Left colon (tissue), 2 donors: ENCODE results near the gene KLLN. TPM values are rescaled to one million over a fixed set of nuclear protein-coding genes. Genes with fewer than 3 reads are reported as not detected.
"Not testable (repeated sequence)": the region's sequence is repeated elsewhere in the genome, so short reads cannot be mapped to it uniquely, and the experiment has no call there.

Experiments used
- ATAC-seq: fragments of 200-7000 bp; cut with Tn5 transposase; one replicate; pipeline ENCODE4 v1.9.1; 2020; ENCODE audit warnings: mild to moderate bottlenecking, moderate library complexity
- DNase-seq, 2 donors: peaks; one replicate each; pipeline ENCODE4 v3.0.0-alpha.2; 2020
- intact Hi-C, 2 donors: fragments of 100-400 bp; cut with DNase I in 1 of 2; cut with micrococcal nuclease in 1 of 2; formaldehyde crosslinking; loops; one replicate each; pipeline versions ENCODE4 v1.11.2 to v1.14.0; 2022; cut with DNase I, micrococcal nuclease
- total RNA-seq, 2 donors: library from RNA; stranded (reverse); fragmentation: NEBNext Ultra II Directional; extraction: Animal tissue kit (Norgen Biotek cat#: 25700); gene quantifications; one replicate each; pipeline ENCODE4 v1.2.1, GENCODE V29; 2021
- donor health status: DM: no; HTN: no; CAD: no.
- donor health status: DM: yes; HTN: yes; CAD: no.

KLLN gene
- total RNA-seq, 2 donors from 2014 or later = 1.3 to 1.4 TPM

- ATAC-seq, DNase-seq, intact Hi-C loops: not testable (repeated sequence)
Observed at GRCh38 chr10:87846711-87847110, 16.6 kb downstream of the KLLN start.

- intact Hi-C loops = no loop called here
- ATAC-seq = no peak
- DNase-seq = no peak
Observed at GRCh38 chr10:87846023-87846422, 17.3 kb downstream of the KLLN start.

- ATAC-seq (no peak), DNase-seq (no peak)
- intact Hi-C loops = no loop called here
Observed at GRCh38 chr10:87845624-87845998, 17.7 kb downstream of the KLLN start.

DNA sequence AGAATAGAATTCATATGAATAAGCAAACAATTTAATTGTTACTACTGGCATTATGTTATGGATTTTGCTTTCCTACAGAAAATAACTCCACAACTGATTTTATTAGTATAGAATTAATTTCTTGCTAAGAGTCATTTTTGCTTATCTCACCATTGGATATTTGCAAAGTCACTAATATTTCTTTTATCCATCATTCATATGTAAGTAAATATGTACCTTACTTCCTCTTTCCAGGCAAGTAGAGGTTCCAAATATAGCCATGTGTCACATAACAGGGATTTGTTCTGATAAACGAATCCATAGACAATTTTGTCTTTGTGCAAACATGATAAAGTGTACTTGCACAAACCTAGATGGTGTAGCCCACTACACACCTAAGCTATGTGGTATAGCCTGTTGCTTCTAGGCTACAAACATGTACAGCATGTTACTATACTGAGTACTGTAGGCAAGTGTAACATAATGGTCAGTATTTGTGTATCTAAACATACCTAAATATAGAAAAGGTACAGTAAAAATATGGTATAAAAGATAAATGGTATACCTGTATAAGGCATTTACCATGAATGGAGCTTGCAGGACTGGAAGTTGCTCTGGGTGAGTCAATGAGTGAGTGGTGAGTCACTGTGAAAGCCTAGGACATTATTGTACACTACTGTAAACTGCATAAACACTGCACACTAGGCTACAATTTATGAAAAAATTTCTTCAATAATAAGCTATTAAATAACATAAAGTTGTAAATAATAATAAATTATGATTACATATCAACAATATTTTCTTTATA is 18.3 kb downstream of the KLLN start:
- intact Hi-C loops = no loop called here
- ATAC-seq (peak; percentile 21), DNase-seq (no peak)

DNA sequence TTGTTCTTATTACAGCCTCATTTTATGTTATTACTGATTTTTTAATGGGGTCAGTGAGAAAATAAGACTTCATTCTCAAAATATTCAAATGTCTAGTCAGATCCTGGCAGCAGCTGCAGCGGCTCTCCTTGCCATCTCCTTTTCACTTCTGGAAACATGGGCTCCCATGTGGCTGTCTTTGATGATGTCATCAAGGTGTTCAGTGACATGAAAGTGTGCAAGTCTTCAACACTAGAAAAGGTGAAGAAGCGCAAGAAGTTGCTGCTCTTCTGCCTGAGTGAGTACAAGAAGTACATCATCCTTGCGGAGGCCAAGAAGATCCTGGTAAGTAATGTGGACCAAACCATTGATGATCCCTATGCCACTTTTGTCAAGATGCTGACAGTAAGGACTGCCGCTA is 19.6 kb downstream of the KLLN start:
- intact Hi-C loops = no loop called here
- ATAC-seq = no peak
- DNase-seq = no peak

- intact Hi-C loops = no loop called here
- DNase-seq (no peak), ATAC-seq (peak; percentile 35)
Observed at GRCh38 chr10:87842776-87843497, 20.4 kb downstream of the KLLN start.

DNA sequence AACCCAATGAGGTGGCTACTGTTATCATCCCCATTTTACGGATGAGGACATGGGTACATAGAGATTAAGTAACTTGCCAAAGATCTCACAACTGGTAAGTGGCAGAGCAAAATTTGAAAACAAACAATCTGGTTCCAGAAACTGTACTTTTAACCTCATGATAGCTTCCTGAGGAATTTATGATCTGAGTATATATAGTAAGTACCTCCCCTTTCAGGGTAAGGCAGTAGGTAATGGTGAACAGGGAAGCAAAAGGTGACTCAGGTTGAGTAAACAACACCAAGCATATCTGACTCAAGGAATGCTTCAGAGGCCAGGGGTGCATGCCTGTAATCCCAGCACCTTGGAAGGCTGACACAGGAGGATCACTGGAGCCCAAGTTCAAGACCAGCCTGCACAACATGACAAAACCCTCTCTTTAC is 21.1 kb downstream of the KLLN start:
- ATAC-seq (peak; percentile 96), DNase-seq (peak; percentile 36 to 71)
- intact Hi-C loops = no loop called here

- intact Hi-C loops = no loop called here
- DNase-seq (no peak), ATAC-seq (no peak)
Observed at GRCh38 chr10:87841186-87841585, 22.1 kb downstream of the KLLN start.

DNA sequence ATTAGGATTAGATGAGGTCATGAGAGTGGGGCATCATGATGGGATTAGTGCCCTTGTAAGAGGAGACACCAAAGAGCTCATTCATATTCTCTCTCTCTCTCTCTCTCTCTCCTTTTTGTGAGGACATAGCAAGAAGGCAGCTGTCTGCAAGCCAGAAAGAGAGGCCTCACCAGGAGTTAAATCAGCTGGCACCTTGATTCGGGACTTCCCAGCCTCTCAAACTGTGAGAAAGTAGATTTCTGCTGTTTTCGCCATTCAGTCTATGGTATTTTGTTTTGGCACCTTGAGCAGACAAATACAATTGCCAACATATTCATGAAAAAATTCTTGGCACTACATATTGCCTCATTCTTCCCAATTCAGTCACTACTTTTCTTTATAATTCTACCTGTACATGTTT is 24.7 kb downstream of the KLLN start:
- intact Hi-C loops = no loop called here
- ATAC-seq (no peak), DNase-seq (no peak)

- intact Hi-C loops = no loop called here
- DNase-seq (no peak), ATAC-seq (no peak)
Observed at GRCh38 chr10:87837445-87837844, 25.9 kb downstream of the KLLN start.

- DNase-seq (no peak), ATAC-seq (no peak)
- intact Hi-C loops = no loop called here
Observed at GRCh38 chr10:87836098-87836497, 27.2 kb downstream of the KLLN start.

DNA sequence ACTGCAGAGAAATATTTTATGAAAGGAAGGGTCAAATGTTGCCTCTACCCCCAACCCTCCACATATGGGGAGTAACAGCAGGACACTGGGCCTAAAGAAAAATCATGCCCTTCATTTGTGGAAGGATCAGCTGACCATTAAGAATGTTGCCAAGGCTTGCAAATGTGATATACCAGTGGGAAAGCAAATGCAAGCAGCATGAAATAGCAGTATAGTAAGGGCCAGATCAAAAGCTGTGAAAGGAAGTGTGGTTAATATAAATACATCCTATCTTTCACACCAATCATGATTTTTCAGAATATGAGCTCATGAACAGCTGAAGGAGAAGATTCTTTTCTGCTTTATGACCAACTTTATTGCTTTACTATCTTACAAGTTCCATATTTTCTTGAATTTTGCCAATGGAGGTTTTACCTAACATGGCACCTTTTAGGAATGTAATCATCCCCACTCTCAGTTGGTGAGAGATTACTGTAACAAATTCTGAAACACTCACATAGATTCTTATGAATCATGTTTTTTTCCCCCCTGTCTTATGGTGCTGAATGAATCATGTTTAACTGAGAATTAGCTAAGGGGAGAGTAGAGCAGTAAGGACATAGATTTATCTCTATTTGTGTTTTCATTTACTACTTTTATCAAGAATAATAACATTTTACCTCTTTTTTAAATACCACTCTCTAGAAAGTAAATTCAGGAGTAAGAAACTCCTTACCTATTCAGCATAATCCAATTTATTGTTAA is 33.2 kb downstream of the KLLN start:
- DNase-seq (no peak), ATAC-seq (no peak)
- intact Hi-C loops = no loop called here

DNA sequence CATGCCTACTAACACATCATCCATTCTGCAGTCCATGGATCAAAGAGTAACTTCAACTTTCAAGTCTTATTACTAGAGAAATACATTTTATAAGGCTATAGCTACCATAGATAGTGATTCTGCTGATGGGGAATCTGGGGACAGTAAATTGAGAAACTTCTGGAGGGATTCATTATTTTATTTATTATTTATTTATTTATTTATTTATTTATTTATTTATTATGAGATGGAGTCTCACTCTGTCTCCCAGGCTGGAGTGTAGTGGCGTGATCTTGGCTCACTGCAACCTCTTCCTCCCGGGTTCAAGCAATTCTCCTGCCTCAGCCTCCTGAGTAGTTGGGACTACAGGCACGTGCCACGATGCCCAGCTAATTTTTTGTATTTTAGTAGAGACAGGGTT is 34.3 kb downstream of the KLLN start:
- intact Hi-C loops, ATAC-seq, DNase-seq: not testable (repeated sequence)

GRCh38 chr10:87827681-87828080 is 35.7 kb downstream of the KLLN start:
- DNase-seq (no peak), ATAC-seq (no peak)
- intact Hi-C loops = no loop called here

- DNase-seq = no peak
- no peak for ATAC-seq
- intact Hi-C loops = no loop called here
Observed at GRCh38 chr10:87826653-87827052, 36.7 kb downstream of the KLLN start.

DNA sequence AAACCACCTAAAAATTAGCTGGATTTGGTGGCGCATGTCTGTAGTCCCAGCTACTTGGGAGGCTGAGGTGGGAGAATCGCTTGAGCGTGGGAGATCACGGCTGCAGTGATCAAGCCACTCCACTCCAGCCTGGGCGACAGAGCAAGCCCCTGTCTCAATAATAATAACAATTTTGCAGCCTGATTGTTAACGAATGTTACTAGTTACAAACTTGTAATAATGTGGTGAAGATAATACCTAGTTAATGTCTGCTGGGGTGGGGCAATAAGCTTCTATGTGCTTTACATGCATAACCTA is 44.1 kb downstream of the KLLN start:
- intact Hi-C loops = loop anchor here in 1 of 2 donors (5.0 kb wide), 1 partner anchor 43 kb away; the partner anchor contains the start of genes KLLN and PTEN
- ATAC-seq = no peak
- DNase-seq = no peak

DNA sequence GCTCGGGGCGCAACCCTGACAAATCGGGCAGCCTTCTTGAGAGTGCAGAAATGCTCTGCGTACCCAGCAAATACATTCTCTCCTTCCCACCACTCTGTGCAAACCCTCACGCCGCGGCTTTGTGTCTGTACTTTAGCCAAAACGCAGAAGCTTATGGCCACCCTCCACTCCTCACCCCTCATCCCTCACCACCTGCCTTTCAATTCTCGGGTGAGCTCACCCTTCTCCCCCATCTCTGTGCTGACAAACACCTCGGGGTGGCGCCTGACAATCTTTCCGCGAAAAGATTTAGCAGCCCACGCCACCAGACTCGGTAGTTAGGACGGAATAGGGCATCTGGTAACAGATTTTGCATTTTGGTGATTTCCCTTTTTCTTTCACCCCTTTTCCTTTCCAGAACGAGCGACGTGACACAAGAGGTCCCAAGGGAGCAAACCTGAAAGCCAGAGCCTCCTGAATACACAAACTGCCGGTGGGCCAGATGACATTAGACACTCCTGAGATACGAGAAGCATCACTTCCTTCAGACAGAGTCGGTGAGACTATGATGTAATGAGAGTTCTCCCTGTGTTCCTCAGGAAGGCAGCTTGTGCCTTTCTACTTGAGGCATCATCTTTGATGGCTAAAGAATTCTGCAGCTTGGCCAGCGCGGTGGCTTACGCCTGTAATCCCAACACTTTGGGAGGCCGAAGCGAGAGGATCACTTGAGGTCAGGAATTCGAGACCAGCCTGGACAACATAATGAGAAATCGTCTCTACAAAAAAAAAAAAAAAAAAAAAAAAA is 44.6 kb downstream of the KLLN start:
- intact Hi-C loops = loop anchor here in 1 of 2 donors (5.0 kb wide), 1 partner anchor 44 kb away; the partner anchor contains the start of genes KLLN and PTEN
- ATAC-seq (peak; percentile 38), DNase-seq (peak; percentile 48 to 61)

- ATAC-seq = peak; percentile 94
- DNase-seq = peak; percentile 88 to 89
- intact Hi-C loops = loop anchor here in 1 of 2 donors (5.0 kb wide), 1 partner anchor 44 kb away; the partner anchor contains the start of genes KLLN and PTEN
Observed at GRCh38 chr10:87817609-87818504, 45.5 kb downstream of the KLLN start, which contains the start of gene ATAD1. TSS of gene ATAD1 (minus strand) at chr10:87818226. CDS start at chr10:87814599, 3,627 bp downstream.
